ENCODE results near the gene PGA3. TPM values are rescaled to one million over a fixed set of nuclear protein-coding genes. Genes with fewer than 3 reads are reported as not detected.
"Not testable (repeated sequence)": the region's sequence is repeated elsewhere in the genome, so short reads cannot be mapped to it uniquely, and the experiment has no call there.

Gene PGA3
- polyA plus RNA-seq, 1 experiment: not detected

- CTCF ChIA-PET; POLR2A ChIA-PET; H3K36me3 ChIP-seq (ENCODE audit: control insufficient read depth, insufficient read depth, low read length); H3K4me3 ChIP-seq (ENCODE audit: low read depth, low read length); DNase-seq (ENCODE audit: low read depth); H3K27me3 ChIP-seq (ENCODE audit: control insufficient read depth, insufficient read depth, low read length): not testable (repeated sequence)
Observed at GRCh38 chr11:61248071-61248470, 44.8 kb downstream of the PGA3 start.

- POLR2A ChIA-PET; H3K27me3 ChIP-seq (ENCODE audit: control insufficient read depth, insufficient read depth, low read length); DNase-seq (ENCODE audit: low read depth); CTCF ChIA-PET; H3K36me3 ChIP-seq (ENCODE audit: control insufficient read depth, insufficient read depth, low read length); H3K4me3 ChIP-seq (ENCODE audit: low read depth, low read length): not testable (repeated sequence)
Observed at GRCh38 chr11:61249201-61249600, 45.9 kb downstream of the PGA3 start.

- H3K4me3 ChIP-seq (ENCODE audit: low read depth, low read length); POLR2A ChIA-PET; H3K36me3 ChIP-seq (ENCODE audit: control insufficient read depth, insufficient read depth, low read length); DNase-seq (ENCODE audit: low read depth); H3K27me3 ChIP-seq (ENCODE audit: control insufficient read depth, insufficient read depth, low read length): not testable (repeated sequence)
- CTCF ChIA-PET: interaction anchor here (5.5 kb wide), 1 partner anchor 134 kb away, joined by 41 read pairs; no protein-coding TSS in a partner anchor
Observed at GRCh38 chr11:61250796-61251765, 47.8 kb downstream of the PGA3 start.

GRCh38 chr11:61252332-61252731, 49.0 kb downstream of the PGA3 start:
- H3K4me3 ChIP-seq (ENCODE audit: low read depth, low read length); H3K27me3 ChIP-seq (ENCODE audit: control insufficient read depth, insufficient read depth, low read length); DNase-seq (ENCODE audit: low read depth); POLR2A ChIA-PET; H3K36me3 ChIP-seq (ENCODE audit: control insufficient read depth, insufficient read depth, low read length): not testable (repeated sequence)
- CTCF ChIA-PET: interaction anchor here (2.3 to 5.5 kb wide), 2 partner anchors 10 to 133 kb away, joined by 5 to 41 read pairs; no protein-coding TSS in a partner anchor

GRCh38 chr11:61254403-61255025, 51.2 kb downstream of the PGA3 start:
- H3K27me3 ChIP-seq (ENCODE audit: control insufficient read depth, insufficient read depth, low read length): peaks cover 2% of the 10 kb centered on the region; the same call in 1 of the 2 replicates
- ChIA-PET CTCF (interaction anchor here (0.6 to 5.5 kb wide), 22 partner anchors 7 to 492 kb away, joined by 3 to 41 read pairs (median 4); partner anchors contain the start of gene VWCE), POLR2A (no interaction called here)
- DNase-seq (ENCODE audit: low read depth): no peak
- H3K36me3 ChIP-seq (ENCODE audit: control insufficient read depth, insufficient read depth, low read length): no peaks in the 10 kb centered on the region
- peak; percentile 97 for TF ChIP-seq CTCF (IDR thresholded peaks at IDR 0.05; ENCODE audit: insufficient read depth, low read depth, low read length)
- no peak overlapping the region for H3K4me3 ChIP-seq (ENCODE audit: low read depth, low read length)

GRCh38 chr11:61256710-61257482, 53.6 kb downstream of the PGA3 start:
- DNase-seq (ENCODE audit: low read depth): no peak
- Histone ChIP-seq H3K36me3 (ENCODE audit: control insufficient read depth, insufficient read depth, low read length) (no peaks in the 10 kb centered on the region), H3K4me3 (ENCODE audit: low read depth, low read length) (no peak overlapping the region), H3K27me3 (ENCODE audit: control insufficient read depth, insufficient read depth, low read length) (no peaks in the 10 kb centered on the region)
- POLR2A ChIA-PET: no interaction called here
- no peak for TF ChIP-seq CTCF (IDR thresholded peaks at IDR 0.05; ENCODE audit: insufficient read depth, low read depth, low read length)
- CTCF ChIA-PET: interaction anchor here (0.8 to 2.8 kb wide), 4 partner anchors 37 to 136 kb away, joined by 3 to 9 read pairs (median 4); partner anchors contain the start of gene VWCE

All from BJ (cell line).